ENCODE results near the gene ZNF609.

ZNF609 gene

GRCh38 chr15:64455961-64456371 is 4.4 kb upstream of the ZNF609 start:
- H3K36me3 ChIP-seq (ENCODE audit: control insufficient read depth in 1 of 2, insufficient read depth in 2 of 2, low read length in 2 of 2): peaks cover 7 to 16% of the 10 kb centered on the region in 2 donors
- H3K27ac ChIP-seq (ENCODE audit: low read depth, low read length): no peak overlapping the region
- H3K9me3 ChIP-seq (ENCODE audit: control insufficient read depth in 1 of 2, low read length in 2 of 2): no peaks in the 10 kb centered on the region
- H3K4me3 ChIP-seq (ENCODE audit: low read depth in 1 of 2, low read length in 2 of 2): no peak overlapping the region
- peaks cover 8 to 20% of the 10 kb centered on the region in 2 donors for H3K4me1 ChIP-seq (ENCODE audit: control insufficient read depth in 1 of 2, insufficient read depth in 2 of 2, low read length in 2 of 2)
- no peaks in the 10 kb centered on the region for H3K27me3 ChIP-seq (ENCODE audit: control insufficient read depth in 1 of 2, insufficient read depth in 2 of 2, low read length in 2 of 2)
- no peak overlapping the region for H3K9ac ChIP-seq (ENCODE audit: low read depth in 1 of 2, low read length in 2 of 2)

- Histone ChIP-seq H3K9ac (ENCODE audit: low read depth in 1 of 2, low read length in 2 of 2) (no peak overlapping the region), H3K4me3 (ENCODE audit: low read depth in 1 of 2, low read length in 2 of 2) (no peak overlapping the region), H3K36me3 (ENCODE audit: control insufficient read depth in 1 of 2, insufficient read depth in 2 of 2, low read length in 2 of 2) (peaks cover 7 to 16% of the 10 kb centered on the region in 2 donors), H3K4me1 (ENCODE audit: control insufficient read depth in 1 of 2, insufficient read depth in 2 of 2, low read length in 2 of 2) (peaks cover 14 to 22% of the 10 kb centered on the region in 2 donors), H3K27me3 (ENCODE audit: control insufficient read depth in 1 of 2, insufficient read depth in 2 of 2, low read length in 2 of 2) (no peaks in the 10 kb centered on the region), H3K27ac (ENCODE audit: low read depth, low read length) (no peak overlapping the region), H3K9me3 (ENCODE audit: control insufficient read depth in 1 of 2, low read length in 2 of 2) (no peaks in the 10 kb centered on the region)
Measured at GRCh38 chr15:64456634-64457108, 3.7 kb upstream of the ZNF609 start.

GRCh38 chr15:64459066-64459781 is 1.2 kb upstream of the ZNF609 start:
- H3K36me3 ChIP-seq (ENCODE audit: control insufficient read depth in 1 of 2, insufficient read depth in 2 of 2, low read length in 2 of 2): peaks cover 7 to 14% of the 10 kb centered on the region in 2 donors
- H3K9ac ChIP-seq (ENCODE audit: low read depth in 1 of 2, low read length in 2 of 2): no peak overlapping the region
- H3K27ac ChIP-seq (ENCODE audit: low read depth, low read length): no peak overlapping the region
- H3K4me3 ChIP-seq (ENCODE audit: low read depth in 1 of 2, low read length in 2 of 2): no peak overlapping the region
- H3K27me3 ChIP-seq (ENCODE audit: control insufficient read depth in 1 of 2, insufficient read depth in 2 of 2, low read length in 2 of 2): no peaks in the 10 kb centered on the region
- peaks cover 32 to 34% of the 10 kb centered on the region in 2 donors for H3K4me1 ChIP-seq (ENCODE audit: control insufficient read depth in 1 of 2, insufficient read depth in 2 of 2, low read length in 2 of 2)
- H3K9me3 ChIP-seq (ENCODE audit: control insufficient read depth in 1 of 2, low read length in 2 of 2): no peaks in the 10 kb centered on the region

- Histone ChIP-seq H3K27me3 (ENCODE audit: control insufficient read depth in 1 of 2, insufficient read depth in 2 of 2, low read length in 2 of 2) (no peaks in the 10 kb centered on the region), H3K9ac (ENCODE audit: low read depth in 1 of 2, low read length in 2 of 2) (peak overlapping the region; percentile 13 to 49), H3K27ac (ENCODE audit: low read depth, low read length) (no peak overlapping the region), H3K9me3 (ENCODE audit: control insufficient read depth in 1 of 2, low read length in 2 of 2) (no peaks in the 10 kb centered on the region), H3K4me3 (ENCODE audit: low read depth in 1 of 2, low read length in 2 of 2) (peak overlapping the region; percentile 78 to 79), H3K4me1 (ENCODE audit: control insufficient read depth in 1 of 2, insufficient read depth in 2 of 2, low read length in 2 of 2) (peaks cover 39 to 43% of the 10 kb centered on the region in 2 donors), H3K36me3 (ENCODE audit: control insufficient read depth in 1 of 2, insufficient read depth in 2 of 2, low read length in 2 of 2) (peaks cover 4 to 9% of the 10 kb centered on the region in 2 donors)
Measured at GRCh38 chr15:64460724-64461720, 644 bp downstream of the ZNF609 start.

- Histone ChIP-seq H3K9ac (ENCODE audit: low read depth in 1 of 2, low read length in 2 of 2) (peak overlapping the region; percentile 13 to 49), H3K27me3 (ENCODE audit: control insufficient read depth in 1 of 2, insufficient read depth in 2 of 2, low read length in 2 of 2) (no peaks in the 10 kb centered on the region), H3K36me3 (ENCODE audit: control insufficient read depth in 1 of 2, insufficient read depth in 2 of 2, low read length in 2 of 2) (peaks cover 2 to 6% of the 10 kb centered on the region in 2 donors), H3K9me3 (ENCODE audit: control insufficient read depth in 1 of 2, low read length in 2 of 2) (no peaks in the 10 kb centered on the region), H3K4me3 (ENCODE audit: low read depth in 1 of 2, low read length in 2 of 2) (peak overlapping the region; percentile 78 to 79), H3K4me1 (ENCODE audit: control insufficient read depth in 1 of 2, insufficient read depth in 2 of 2, low read length in 2 of 2) (peaks cover 39 to 43% of the 10 kb centered on the region in 2 donors), H3K27ac (ENCODE audit: low read depth, low read length) (no peak overlapping the region)
Measured at GRCh38 chr15:64461721-64462162, 1.4 kb downstream of the ZNF609 start.

GRCh38 chr15:64462492-64462891 is 2.1 kb downstream of the ZNF609 start:
- no peak overlapping the region for H3K9ac ChIP-seq (ENCODE audit: low read depth in 1 of 2, low read length in 2 of 2)
- peak overlapping the region; percentile 78 to 79 for H3K4me3 ChIP-seq (ENCODE audit: low read depth in 1 of 2, low read length in 2 of 2)
- no peak overlapping the region for H3K27ac ChIP-seq (ENCODE audit: low read depth, low read length)
- H3K27me3 ChIP-seq (ENCODE audit: control insufficient read depth in 1 of 2, insufficient read depth in 2 of 2, low read length in 2 of 2): no peaks in the 10 kb centered on the region
- H3K9me3 ChIP-seq (ENCODE audit: control insufficient read depth in 1 of 2, low read length in 2 of 2): no peaks in the 10 kb centered on the region
- H3K4me1 ChIP-seq (ENCODE audit: control insufficient read depth in 1 of 2, insufficient read depth in 2 of 2, low read length in 2 of 2): peaks cover 39 to 43% of the 10 kb centered on the region in 2 donors
- H3K36me3 ChIP-seq (ENCODE audit: control insufficient read depth in 1 of 2, insufficient read depth in 2 of 2, low read length in 2 of 2): peaks cover 0 to 4% of the 10 kb centered on the region in 2 donors

- no peak overlapping the region for H3K9ac ChIP-seq (ENCODE audit: low read depth in 1 of 2, low read length in 2 of 2)
- no peaks in the 10 kb centered on the region for H3K27me3 ChIP-seq (ENCODE audit: control insufficient read depth in 1 of 2, insufficient read depth in 2 of 2, low read length in 2 of 2)
- no peaks in the 10 kb centered on the region for H3K36me3 ChIP-seq (ENCODE audit: control insufficient read depth in 1 of 2, insufficient read depth in 2 of 2, low read length in 2 of 2)
- no peaks in the 10 kb centered on the region for H3K9me3 ChIP-seq (ENCODE audit: control insufficient read depth in 1 of 2, low read length in 2 of 2)
- H3K27ac ChIP-seq (ENCODE audit: low read depth, low read length): no peak overlapping the region
- no peak overlapping the region for H3K4me3 ChIP-seq (ENCODE audit: low read depth in 1 of 2, low read length in 2 of 2)
- H3K4me1 ChIP-seq (ENCODE audit: control insufficient read depth in 1 of 2, insufficient read depth in 2 of 2, low read length in 2 of 2): peaks cover 36 to 40% of the 10 kb centered on the region in 2 donors
Measured at GRCh38 chr15:64464276-64465005, 4.1 kb downstream of the ZNF609 start.

GRCh38 chr15:64466408-64467141 is 6.2 kb downstream of the ZNF609 start:
- H3K9ac ChIP-seq (ENCODE audit: low read depth in 1 of 2, low read length in 2 of 2): no peak overlapping the region
- H3K36me3 ChIP-seq (ENCODE audit: control insufficient read depth in 1 of 2, insufficient read depth in 2 of 2, low read length in 2 of 2): no peaks in the 10 kb centered on the region
- no peak overlapping the region for H3K27ac ChIP-seq (ENCODE audit: low read depth, low read length)
- no peaks in the 10 kb centered on the region for H3K27me3 ChIP-seq (ENCODE audit: control insufficient read depth in 1 of 2, insufficient read depth in 2 of 2, low read length in 2 of 2)
- peaks cover 27 to 30% of the 10 kb centered on the region in 2 donors for H3K4me1 ChIP-seq (ENCODE audit: control insufficient read depth in 1 of 2, insufficient read depth in 2 of 2, low read length in 2 of 2)
- no peaks in the 10 kb centered on the region for H3K9me3 ChIP-seq (ENCODE audit: control insufficient read depth in 1 of 2, low read length in 2 of 2)
- H3K4me3 ChIP-seq (ENCODE audit: low read depth in 1 of 2, low read length in 2 of 2): no peak overlapping the region

GRCh38 chr15:64472161-64472560 is 11.8 kb downstream of the ZNF609 start:
- Histone ChIP-seq H3K4me3 (ENCODE audit: low read depth in 1 of 2, low read length in 2 of 2) (no peak overlapping the region), H3K36me3 (ENCODE audit: control insufficient read depth in 1 of 2, insufficient read depth in 2 of 2, low read length in 2 of 2) (peaks cover 0 to 3% of the 10 kb centered on the region in 2 donors), H3K27ac (ENCODE audit: low read depth, low read length) (no peak overlapping the region), H3K9ac (ENCODE audit: low read depth in 1 of 2, low read length in 2 of 2) (no peak overlapping the region), H3K4me1 (ENCODE audit: control insufficient read depth in 1 of 2, insufficient read depth in 2 of 2, low read length in 2 of 2) (no peaks in the 10 kb centered on the region), H3K9me3 (ENCODE audit: control insufficient read depth in 1 of 2, low read length in 2 of 2) (no peaks in the 10 kb centered on the region), H3K27me3 (ENCODE audit: control insufficient read depth in 1 of 2, insufficient read depth in 2 of 2, low read length in 2 of 2) (no peaks in the 10 kb centered on the region)

All from duodenal mucosa (tissue), 2 donors.